PC-9 (cell line): ENCODE data around the gene PHF11.

Source experiments
- CTCF ChIP-seq: fragments of 200-600 bp; sonication (generic); conservative IDR thresholded peaks from 2 replicates; pipeline ENCODE4 v1.6.1; 2017; ENCODE audit warnings: mixed run types, antibody characterized with exemption, mild to moderate bottlenecking, moderate library complexity
- EZH2 ChIP-seq: fragments of 200-600 bp; sonication (generic); IDR thresholded peaks from 2 replicates; pipeline ENCODE4 v1.8.0; 2017; ENCODE audit warnings: antibody characterized with exemption, low read depth

GRCh38 chr13:49456156-49456555 lies 39.6 kb upstream of the PHF11 start:
- no peak for TF ChIP-seq CTCF
- no peak for TF ChIP-seq EZH2
